NCI-H1417 (cell line): ENCODE data around the gene MAVS.
"Not testable (repeated sequence)": the region's sequence is repeated elsewhere in the genome, so short reads cannot be mapped to it uniquely, and the experiment has no call there.

Experiments used
- DNase-seq, 3 experiments: peaks; one replicate each; lab custom pipeline; 2025; lab: John Stamatoyannopoulos, UW

MAVS gene

GRCh38 chr20:3854462-3854871, 7.8 kb downstream of the MAVS start:
- no peak for DNase-seq

- DNase-seq, result peak in 2 of 3 experiments; percentile 80 to 94
Measured at GRCh38 chr20:3857405-3857804, 10.8 kb downstream of the MAVS start.

- DNase-seq, result no peak
Measured at GRCh38 chr20:3858689-3859088, 12.1 kb downstream of the MAVS start.

GRCh38 chr20:3861191-3861590, 14.6 kb downstream of the MAVS start:
- DNase-seq, result no peak

- DNase-seq, result no peak
Measured at GRCh38 chr20:3862333-3862732, 15.7 kb downstream of the MAVS start.

GRCh38 chr20:3863317-3863716, 16.7 kb downstream of the MAVS start:
- no peak for DNase-seq

- no peak for DNase-seq
Measured at GRCh38 chr20:3864518-3864917, 17.9 kb downstream of the MAVS start.

GRCh38 chr20:3865152-3865886, 18.7 kb downstream of the MAVS start:
- no peak for DNase-seq

GRCh38 chr20:3865887-3866407, 19.3 kb downstream of the MAVS start:
- peak in 1 of 3 experiments; percentile 6 for DNase-seq

GRCh38 chr20:3866464-3866863, 19.8 kb downstream of the MAVS start:
- DNase-seq, result no peak

GRCh38 chr20:3867802-3868201, 21.2 kb downstream of the MAVS start:
- no peak for DNase-seq

- no peak for DNase-seq
Measured at GRCh38 chr20:3869839-3870634, 23.4 kb downstream of the MAVS start.

- DNase-seq, result peak in 1 of 3 experiments; percentile 23
Measured at GRCh38 chr20:3871550-3872265, 25.1 kb downstream of the MAVS start.

GRCh38 chr20:3873507-3873906, 26.9 kb downstream of the MAVS start:
- no peak for DNase-seq

GRCh38 chr20:3874194-3874844, 27.7 kb downstream of the MAVS start:
- DNase-seq, result no peak

- DNase-seq, result no peak
Measured at GRCh38 chr20:3875378-3875974, 28.8 kb downstream of the MAVS start.

GRCh38 chr20:3876000-3876399, 29.4 kb downstream of the MAVS start:
- DNase-seq, result no peak

GRCh38 chr20:3876676-3877075, 30.0 kb downstream of the MAVS start:
- DNase-seq, result no peak

- not testable (repeated sequence) for DNase-seq
Measured at GRCh38 chr20:3878921-3879274, 32.3 kb downstream of the MAVS start.

GRCh38 chr20:3885715-3886114, 39.1 kb downstream of the MAVS start:
- DNase-seq, result no peak

GRCh38 chr20:3887876-3888620, 41.4 kb downstream of the MAVS start:
- peak in 2 of 3 experiments; percentile 79 to 90 for DNase-seq
